Measurements from ENCODE around the gene PFKFB3.
A peak's percentile ranks its signal among the peaks of the same experiment; 100 is the strongest.

The PFKFB3 gene

DNA sequence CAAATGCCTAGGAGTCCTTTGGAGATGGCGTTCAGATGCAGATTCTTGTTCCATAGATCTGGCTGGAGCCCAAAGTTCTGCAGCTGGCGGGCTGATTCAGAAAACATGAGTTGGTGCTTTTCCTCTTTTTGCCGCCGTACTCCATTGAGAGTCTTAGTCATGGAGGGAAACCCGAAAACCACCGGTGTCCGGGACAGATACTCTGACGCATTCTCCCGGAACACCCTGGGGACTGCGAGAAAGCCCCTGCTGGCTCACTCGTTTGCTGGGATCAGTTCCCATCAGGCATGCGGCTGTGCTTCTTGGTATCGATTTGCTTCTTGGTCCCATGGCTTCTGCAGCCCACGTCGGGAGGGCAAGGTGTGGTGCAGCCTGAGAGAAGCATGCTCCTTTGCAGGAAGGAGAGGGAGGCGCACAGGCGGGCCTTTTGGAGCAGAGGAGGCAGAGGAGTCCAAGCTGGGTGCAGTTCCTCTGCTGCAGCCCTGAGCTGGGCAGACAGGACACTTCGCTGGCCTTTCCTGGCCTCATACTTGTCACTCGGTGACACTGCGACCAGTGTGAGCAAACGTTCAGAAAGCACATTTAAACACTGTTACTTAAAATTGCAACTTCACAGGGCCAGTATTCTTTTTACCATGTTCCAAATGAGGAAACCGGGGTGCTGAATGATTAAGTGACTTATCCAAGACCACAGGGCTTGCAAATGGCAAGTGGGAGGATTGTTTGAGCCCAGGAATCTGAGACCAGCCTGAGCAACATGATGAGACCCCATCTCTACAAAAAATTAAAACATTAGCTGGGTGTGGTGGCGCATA is 30.6 kb upstream of the PFKFB3 start:
- peak overlapping the region; percentile 21 for H3K4me3 ChIP-seq (replicated peaks; ENCODE audit: low read depth, low read length)
- TF ChIP-seq, protein P1, sequence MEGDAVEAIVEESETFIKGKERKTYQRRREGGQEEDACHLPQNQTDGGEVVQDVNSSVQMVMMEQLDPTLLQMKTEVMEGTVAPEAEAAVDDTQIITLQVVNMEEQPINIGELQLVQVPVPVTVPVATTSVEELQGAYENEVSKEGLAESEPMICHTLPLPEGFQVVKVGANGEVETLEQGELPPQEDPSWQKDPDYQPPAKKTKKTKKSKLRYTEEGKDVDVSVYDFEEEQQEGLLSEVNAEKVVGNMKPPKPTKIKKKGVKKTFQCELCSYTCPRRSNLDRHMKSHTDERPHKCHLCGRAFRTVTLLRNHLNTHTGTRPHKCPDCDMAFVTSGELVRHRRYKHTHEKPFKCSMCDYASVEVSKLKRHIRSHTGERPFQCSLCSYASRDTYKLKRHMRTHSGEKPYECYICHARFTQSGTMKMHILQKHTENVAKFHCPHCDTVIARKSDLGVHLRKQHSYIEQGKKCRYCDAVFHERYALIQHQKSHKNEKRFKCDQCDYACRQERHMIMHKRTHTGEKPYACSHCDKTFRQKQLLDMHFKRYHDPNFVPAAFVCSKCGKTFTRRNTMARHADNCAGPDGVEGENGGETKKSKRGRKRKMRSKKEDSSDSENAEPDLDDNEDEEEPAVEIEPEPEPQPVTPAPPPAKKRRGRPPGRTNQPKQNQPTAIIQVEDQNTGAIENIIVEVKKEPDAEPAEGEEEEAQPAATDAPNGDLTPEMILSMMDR (IDR thresholded peaks at IDR 0.05; ENCODE audit: low read length, missing control alignments), result no peak
- peak; percentile 92 for DNase-seq (ENCODE audit: low read depth)

DNA sequence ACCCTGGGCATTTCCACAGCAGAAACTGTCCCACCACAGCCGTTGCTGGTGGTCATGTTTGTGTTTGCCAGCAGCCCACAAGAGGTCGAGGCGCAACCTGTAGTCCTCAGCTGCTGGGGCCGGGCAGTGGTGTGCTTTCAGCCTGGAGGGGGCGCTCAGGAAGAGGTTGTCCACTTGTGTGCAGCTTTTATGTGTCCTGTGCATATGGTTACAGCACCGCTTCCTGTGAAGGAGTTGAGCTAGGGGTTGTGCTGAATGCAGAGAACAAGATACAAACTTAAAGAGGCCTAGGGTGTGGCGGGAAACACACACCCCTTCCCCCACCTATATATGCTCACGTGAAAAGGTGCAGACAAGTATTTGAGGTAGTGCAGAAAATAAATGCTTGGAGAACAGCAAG is 29.5 kb upstream of the PFKFB3 start:
- TF ChIP-seq, protein P1 (IDR thresholded peaks at IDR 0.05; ENCODE audit: low read length, missing control alignments), result no peak
- no peak for DNase-seq (ENCODE audit: low read depth)
- no peak overlapping the region for H3K4me3 ChIP-seq (replicated peaks; ENCODE audit: low read depth, low read length)

DNA sequence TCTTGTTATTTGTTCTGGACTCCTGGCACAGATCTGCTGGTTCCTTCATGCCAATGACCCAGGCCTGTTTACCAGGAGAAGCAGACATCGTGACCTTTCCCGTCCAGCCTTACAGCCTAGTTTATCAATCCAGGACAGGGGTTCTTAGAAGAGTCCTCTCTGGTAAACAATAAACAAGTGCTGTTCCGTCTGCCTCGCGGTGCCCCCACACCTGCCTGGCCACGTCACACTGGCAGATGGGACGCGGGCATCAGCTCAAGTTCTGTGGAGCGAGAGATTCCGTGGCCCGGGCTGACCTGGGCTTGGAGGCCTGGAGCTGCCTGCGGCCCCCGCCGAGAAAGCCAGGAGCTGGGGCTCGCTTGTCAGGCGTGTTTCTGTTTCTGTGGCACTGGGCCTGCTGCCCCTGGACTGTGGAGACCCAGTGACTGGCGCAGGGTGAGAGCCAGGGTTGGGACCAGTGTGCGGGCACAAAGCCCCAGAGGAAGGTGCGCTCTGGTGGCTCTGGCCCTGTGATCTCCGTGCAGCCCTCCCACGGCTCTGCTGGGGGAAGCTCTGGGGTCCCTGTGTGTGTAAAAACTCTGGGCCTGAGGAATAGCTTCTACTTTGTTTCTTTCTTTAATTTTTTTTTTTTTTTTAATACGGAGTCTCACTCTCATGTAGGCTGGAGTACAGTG is 28.4 kb upstream of the PFKFB3 start:
- H3K4me3 ChIP-seq (replicated peaks; ENCODE audit: low read depth, low read length), result no peak overlapping the region
- TF ChIP-seq, protein P1 (IDR thresholded peaks at IDR 0.05; ENCODE audit: low read length, missing control alignments), result no peak
- no peak for DNase-seq (ENCODE audit: low read depth)

DNA sequence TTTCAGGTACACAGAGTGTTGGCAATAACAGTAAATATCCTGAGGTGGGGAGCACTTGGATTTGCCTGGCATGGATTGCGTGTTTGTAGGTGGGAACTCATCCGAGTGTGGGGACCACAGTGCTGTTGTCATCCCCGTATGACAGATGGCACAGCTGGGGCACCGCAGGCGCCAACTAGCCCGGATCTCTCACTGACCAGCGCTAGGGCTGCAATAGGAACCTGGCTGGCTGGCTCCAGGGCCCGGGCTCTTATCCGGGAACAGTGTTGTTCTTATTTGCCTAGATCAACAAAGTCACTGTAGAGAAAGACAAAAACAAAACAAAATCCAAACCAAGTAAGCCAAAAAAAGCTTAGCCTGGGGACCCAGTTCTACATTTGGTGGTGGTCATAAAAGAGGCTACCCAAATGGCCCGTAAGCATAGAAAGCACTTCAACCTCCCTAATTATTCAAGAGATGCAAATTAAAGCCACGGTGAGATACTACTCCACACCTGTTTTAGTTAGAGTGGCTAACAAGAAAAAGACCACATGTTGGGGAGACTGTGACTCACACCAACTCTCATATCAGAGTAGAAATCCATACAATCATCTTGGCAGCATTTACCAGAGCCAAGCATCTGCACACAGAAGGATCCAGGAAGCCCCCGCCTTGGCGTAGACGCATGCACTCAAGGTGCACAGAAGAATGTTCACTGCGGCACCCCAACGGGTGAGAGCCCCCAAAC is 27.2 kb upstream of the PFKFB3 start:
- TF ChIP-seq, protein P1 (IDR thresholded peaks at IDR 0.05; ENCODE audit: low read length, missing control alignments), result no peak
- no peak for DNase-seq (ENCODE audit: low read depth)

DNA sequence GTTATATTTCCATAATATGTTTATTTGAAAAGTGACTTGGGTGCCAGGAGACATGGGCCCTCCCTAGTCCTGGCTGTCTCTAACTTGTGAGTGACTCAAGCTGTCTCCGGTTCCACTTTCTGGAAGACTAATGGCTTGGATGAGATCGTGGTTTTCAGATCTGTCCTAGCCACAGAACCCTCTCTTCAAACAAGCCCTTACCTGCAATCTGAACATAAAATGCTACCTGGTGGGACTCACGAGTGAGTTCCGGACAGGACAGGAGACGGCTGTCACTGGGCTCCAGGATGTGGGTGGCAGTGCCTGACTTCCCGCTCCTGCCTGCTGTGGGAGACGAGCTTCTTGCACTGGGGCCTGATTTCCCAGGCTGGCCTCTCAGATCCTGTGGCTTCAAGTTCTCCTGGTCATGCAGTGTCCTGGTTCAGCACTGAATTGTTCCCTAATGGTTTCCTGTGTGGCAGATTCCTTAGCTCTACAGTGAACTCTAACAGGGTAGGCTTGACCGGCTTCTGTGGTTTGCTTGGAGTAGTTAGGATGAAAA is 26.0 kb upstream of the PFKFB3 start:
- H3K4me3 ChIP-seq (replicated peaks; ENCODE audit: low read depth, low read length), result no peak overlapping the region
- peak; percentile 42 for DNase-seq (ENCODE audit: low read depth)

More for the DNA sequence above, 27.2 kb upstream of the PFKFB3 start:
- no peak overlapping the region for H3K4me3 ChIP-seq (replicated peaks; ENCODE audit: low read depth, low read length)

DNA sequence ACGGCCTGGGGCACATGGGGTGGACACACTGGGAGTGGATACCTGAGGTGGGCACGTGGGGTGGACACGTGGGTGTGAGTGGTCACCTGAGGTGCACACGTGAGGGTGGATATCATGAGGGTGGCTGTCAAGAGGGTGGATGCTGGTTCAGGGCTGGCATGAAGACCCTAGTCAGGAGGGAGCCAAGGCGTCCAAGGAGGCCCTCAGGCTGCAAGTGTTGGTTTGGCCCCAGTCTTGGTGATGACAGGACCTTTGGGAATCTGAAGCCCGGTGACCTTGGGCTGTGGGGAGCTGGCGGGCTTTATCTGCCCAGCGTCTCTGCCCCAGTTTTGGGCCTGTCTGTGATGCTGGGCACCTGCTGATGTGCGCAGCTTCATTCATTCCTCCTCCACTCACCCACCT is 24.9 kb upstream of the PFKFB3 start:
- H3K4me3 ChIP-seq (replicated peaks; ENCODE audit: low read depth, low read length), result no peak overlapping the region
- no peak for DNase-seq (ENCODE audit: low read depth)
- TF ChIP-seq, protein P1 (IDR thresholded peaks at IDR 0.05; ENCODE audit: low read length, missing control alignments), result no peak

More for the DNA sequence above, 26.0 kb upstream of the PFKFB3 start:
- TF ChIP-seq, protein P1 (IDR thresholded peaks at IDR 0.05; ENCODE audit: low read length, missing control alignments), result no peak
